ENCODE data around the gene ASXL1. TPM values are rescaled to one million over a fixed set of nuclear protein-coding genes. Genes with fewer than 3 reads are reported as not detected.

ASXL1 gene
- total and polyA plus RNA-seq, 2 experiments from 2014 or later = 10.4 to 29.0 TPM

DNA sequence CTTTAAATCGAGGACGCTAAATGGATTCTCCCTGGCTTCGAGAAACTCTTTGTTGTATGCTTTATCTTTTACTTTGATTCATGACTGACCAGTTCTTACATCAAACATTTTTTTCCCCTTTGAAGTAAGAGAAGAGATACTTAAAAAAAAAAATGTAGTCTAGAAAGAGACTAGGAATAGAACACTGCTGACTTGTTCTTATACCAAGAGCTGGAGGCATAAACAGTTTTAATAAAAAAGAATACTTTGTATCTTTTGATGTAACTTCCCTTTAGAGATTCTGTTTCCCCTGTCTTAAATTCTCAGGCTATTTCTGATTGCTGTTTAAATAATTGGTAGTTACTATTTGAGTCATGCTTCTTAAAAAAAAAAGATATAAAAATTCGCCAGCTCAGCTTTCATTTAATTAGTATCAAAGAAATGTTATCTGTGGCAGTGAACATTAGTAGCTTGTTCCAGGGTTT, 4.8 kb downstream of the ASXL1 start:
- H3K4me1 ChIP-seq (ENCODE audit: insufficient read depth) = peaks cover 13% of the 10 kb centered on the region; the same call in 1 of the 2 replicates
- H3K9me2 ChIP-seq (ENCODE audit: insufficient read depth) = no peaks in the 10 kb centered on the region
- peaks cover 61% of the 10 kb centered on the region for H3K27me3 ChIP-seq (ENCODE audit: insufficient read depth)
- Mint-ChIP-seq H3K36me3 (ENCODE audit: low read depth) (peaks cover 6% of the 10 kb centered on the region; the same call in 1 of the 3 replicates), H3K27ac (no peak overlapping the region), H3K4me3 (no peak overlapping the region), H3K9me3 (no peaks in the 10 kb centered on the region; the same call in 2 of the 3 replicates), H3K4me1 (peaks cover 7% of the 10 kb centered on the region), H3K27me3 (ENCODE audit: insufficient read depth, low read depth, poor library complexity) (peaks cover 52% of the 10 kb centered on the region)
- peaks cover 9% of the 10 kb centered on the region for H3F3A ChIP-seq (replicated peaks; ENCODE audit: low read depth)
- H3K79me2 ChIP-seq (replicated peaks; ENCODE audit: insufficient read depth) = peaks cover 76% of the 10 kb centered on the region
- no peak overlapping the region for H2AFZ ChIP-seq
- no peak overlapping the region for H3K4me2 ChIP-seq
- peaks cover 86% of the 10 kb centered on the region for H4K20me1 ChIP-seq (replicated peaks; ENCODE audit: insufficient read depth)
- TF ChIP-seq ETS1 (IDR thresholded peaks at IDR 0.05) (no peak), ZNF114 (CRISPR knock-in tag; IDR thresholded peaks at IDR 0.05) (no peak), EZH2 (IDR thresholded peaks at IDR 0.05; ENCODE audit: low read depth, unreplicated experiment) (no peak), ZNF331 (CRISPR knock-in tag; IDR thresholded peaks at IDR 0.05; ENCODE audit: low read depth) (no peak), POLR2AphosphoS5 (IDR thresholded peaks at IDR 0.05; ENCODE audit: low read depth) (no peak), CTCF (conservative IDR thresholded peaks at IDR 0.05; ENCODE audit: low read depth in 2 of 2) (no peak)
- H3K4me3 ChIP-seq = no peak overlapping the region
- DNase-seq (ENCODE audit: low spot score) (no peak), ATAC-seq (no peak)
- no peak overlapping the region for H3K27ac ChIP-seq (ENCODE audit: low read depth)
- no peaks in the 10 kb centered on the region for H3K36me3 ChIP-seq (ENCODE audit: insufficient read depth)

- Histone ChIP-seq H3K79me2 (replicated peaks; ENCODE audit: insufficient read depth) (peaks cover 76% of the 10 kb centered on the region), H4K20me1 (replicated peaks; ENCODE audit: insufficient read depth) (peaks cover 87% of the 10 kb centered on the region), H3K27ac (ENCODE audit: low read depth) (no peak overlapping the region), H3K9me2 (ENCODE audit: insufficient read depth) (no peaks in the 10 kb centered on the region), H3K36me3 (ENCODE audit: insufficient read depth) (no peaks in the 10 kb centered on the region), H3K27me3 (ENCODE audit: insufficient read depth) (peaks cover 61% of the 10 kb centered on the region), H3K4me1 (ENCODE audit: insufficient read depth) (peaks cover 13% of the 10 kb centered on the region; the same call in 1 of the 2 replicates), H3F3A (replicated peaks; ENCODE audit: low read depth) (peaks cover 9% of the 10 kb centered on the region), H2AFZ (no peak overlapping the region), H3K4me2 (no peak overlapping the region), H3K4me3 (no peak overlapping the region)
- Mint-ChIP-seq H3K4me3 (no peak overlapping the region), H3K4me1 (peaks cover 8% of the 10 kb centered on the region), H3K9me3 (no peaks in the 10 kb centered on the region; the same call in 2 of the 3 replicates), H3K27me3 (ENCODE audit: insufficient read depth, low read depth, poor library complexity) (peaks cover 49% of the 10 kb centered on the region), H3K27ac (no peak overlapping the region), H3K36me3 (ENCODE audit: low read depth) (peaks cover 6% of the 10 kb centered on the region; the same call in 1 of the 3 replicates)
- no peak for DNase-seq (ENCODE audit: low spot score)
- ATAC-seq = no peak
- no peak for TF ChIP-seq CTCF (conservative IDR thresholded peaks at IDR 0.05; ENCODE audit: low read depth in 2 of 2)
- TF ChIP-seq EZH2phosphoT487 (IDR thresholded peaks at IDR 0.05; ENCODE audit: unreplicated experiment) = no peak
- no peak for TF ChIP-seq ETS1 (IDR thresholded peaks at IDR 0.05)
- TF ChIP-seq EZH2 (IDR thresholded peaks at IDR 0.05; ENCODE audit: low read depth, unreplicated experiment) = no peak
- TF ChIP-seq ZNF331 (CRISPR knock-in tag; IDR thresholded peaks at IDR 0.05; ENCODE audit: low read depth) = no peak
- no peak for TF ChIP-seq POLR2AphosphoS5 (IDR thresholded peaks at IDR 0.05; ENCODE audit: low read depth)
- no peak for TF ChIP-seq REST (IDR thresholded peaks at IDR 0.05; ENCODE audit: unreplicated experiment)
- no peak for TF ChIP-seq CREB1 (CRISPR knock-in tag; IDR thresholded peaks at IDR 0.05; ENCODE audit: low read depth)
- TF ChIP-seq JUNB (IDR thresholded peaks at IDR 0.05; ENCODE audit: unreplicated experiment) = no peak
- TF ChIP-seq NANOG (IDR thresholded peaks at IDR 0.05; ENCODE audit: borderline replicate concordance) = no peak
- TF ChIP-seq STAT1 (IDR thresholded peaks at IDR 0.05; ENCODE audit: unreplicated experiment) = no peak
- no peak for TF ChIP-seq ZNF114 (CRISPR knock-in tag; IDR thresholded peaks at IDR 0.05)
Observed at GRCh38 chr20:32363492-32363891, 5.4 kb downstream of the ASXL1 start.

Data from GM23338 (cell line).